Measurements from ENCODE around the gene LRRC49. TPM values are rescaled to one million over a fixed set of nuclear protein-coding genes. Genes with fewer than 3 reads are reported as not detected.
A peak's percentile ranks its signal among the peaks of the same experiment; 100 is the strongest.
"Not testable (repeated sequence)": the region's sequence is repeated elsewhere in the genome, so short reads cannot be mapped to it uniquely, and the experiment has no call there.

The LRRC49 gene
- polyA plus RNA-seq, 1 donor (not counting 4 experiments of a cell fraction or from before 2014, with no cell fraction given) = 9.9 TPM

- H3K4me1 ChIP-seq (ENCODE audit: control insufficient read depth, extremely low read depth, insufficient read depth, low read length) = peaks cover 3% of the 10 kb centered on the region
- no peak overlapping the region for H2AFZ ChIP-seq (ENCODE audit: control insufficient read depth, low read length)
- DNase-seq (ENCODE audit: low read depth, low spot score) (no peak), FAIRE-seq (no peak)
- TF ChIP-seq EZH2 (IDR thresholded peaks at IDR 0.05; ENCODE audit: low read length) (no peak), CTCF (optimal IDR thresholded peaks at IDR 0.05 in 1 of 3, IDR thresholded peaks at IDR 0.05 in 1 of 3, conservative IDR thresholded peaks at IDR 0.05 in 1 of 3; ENCODE audit: extremely low read depth in 1 of 3, insufficient read depth in 2 of 3, low read length in 3 of 3) (no peak)
- H3K36me3 ChIP-seq (ENCODE audit: control insufficient read depth in 2 of 2, extremely low read depth in 1 of 2, insufficient read depth in 2 of 2, low read length in 2 of 2) = no peaks in the 10 kb centered on the region
- H3K4me2 ChIP-seq (ENCODE audit: control insufficient read depth, extremely low read depth, insufficient read depth, low read depth, low read length) = no peak overlapping the region
- H3K79me2 ChIP-seq (ENCODE audit: control insufficient read depth, insufficient read depth, low read length) = no peaks in the 10 kb centered on the region
- H3K9me3 ChIP-seq (ENCODE audit: control insufficient read depth, low read depth, low read length) = no peaks in the 10 kb centered on the region
- H3K4me3 ChIP-seq (ENCODE audit: control insufficient read depth in 2 of 3, extremely low read depth in 1 of 3, insufficient read depth in 2 of 3, low read depth in 1 of 3, low read length in 3 of 3) = no peak overlapping the region
- H4K20me1 ChIP-seq (ENCODE audit: control insufficient read depth, extremely low read depth, insufficient read depth, low read length) = no peaks in the 10 kb centered on the region
- H3K9me1 ChIP-seq (ENCODE audit: control insufficient read depth, extremely low read depth, insufficient read depth, low read length) = no peaks in the 10 kb centered on the region
- no peaks in the 10 kb centered on the region for H3K27me3 ChIP-seq (ENCODE audit: control insufficient read depth, extremely low read depth, insufficient read depth, low read length)
- no peak overlapping the region for H3K27ac ChIP-seq (ENCODE audit: control insufficient read depth, insufficient read depth, low read length)
- H3K9ac ChIP-seq (ENCODE audit: control insufficient read depth, extremely low read depth, insufficient read depth, low read length) = no peak overlapping the region
- dilution Hi-C loops (cut with MboI; ENCODE audit: extremely low pct_ligation_motif_present, low sequenced_read_pairs) = no loop called here
Measured at GRCh38 chr15:71002316-71002715, 109.7 kb downstream of the LRRC49 start.

GRCh38 chr15:71003319-71003718, 110.7 kb downstream of the LRRC49 start:
- no peak overlapping the region for H3K4me3 ChIP-seq (ENCODE audit: control insufficient read depth in 2 of 3, extremely low read depth in 1 of 3, insufficient read depth in 2 of 3, low read depth in 1 of 3, low read length in 3 of 3)
- H3K9me3 ChIP-seq (ENCODE audit: control insufficient read depth, low read depth, low read length) = no peaks in the 10 kb centered on the region
- H4K20me1 ChIP-seq (ENCODE audit: control insufficient read depth, extremely low read depth, insufficient read depth, low read length) = no peaks in the 10 kb centered on the region
- no peaks in the 10 kb centered on the region for H3K79me2 ChIP-seq (ENCODE audit: control insufficient read depth, insufficient read depth, low read length)
- H3K9me1 ChIP-seq (ENCODE audit: control insufficient read depth, extremely low read depth, insufficient read depth, low read length) = no peaks in the 10 kb centered on the region
- no peak for TF ChIP-seq CTCF (optimal IDR thresholded peaks at IDR 0.05 in 1 of 3, IDR thresholded peaks at IDR 0.05 in 1 of 3, conservative IDR thresholded peaks at IDR 0.05 in 1 of 3; ENCODE audit: extremely low read depth in 1 of 3, insufficient read depth in 2 of 3, low read length in 3 of 3)
- no peak for TF ChIP-seq EZH2 (IDR thresholded peaks at IDR 0.05; ENCODE audit: low read length)
- no peak overlapping the region for H3K27ac ChIP-seq (ENCODE audit: control insufficient read depth, insufficient read depth, low read length)
- peak; percentile 13 for FAIRE-seq
- H2AFZ ChIP-seq (ENCODE audit: control insufficient read depth, low read length) = no peak overlapping the region
- H3K4me1 ChIP-seq (ENCODE audit: control insufficient read depth, extremely low read depth, insufficient read depth, low read length) = peaks cover 5% of the 10 kb centered on the region
- H3K36me3 ChIP-seq (ENCODE audit: control insufficient read depth in 2 of 2, extremely low read depth in 1 of 2, insufficient read depth in 2 of 2, low read length in 2 of 2) = no peaks in the 10 kb centered on the region
- dilution Hi-C loops (cut with MboI; ENCODE audit: extremely low pct_ligation_motif_present, low sequenced_read_pairs) = no loop called here
- no peak overlapping the region for H3K9ac ChIP-seq (ENCODE audit: control insufficient read depth, extremely low read depth, insufficient read depth, low read length)
- no peaks in the 10 kb centered on the region for H3K27me3 ChIP-seq (ENCODE audit: control insufficient read depth, extremely low read depth, insufficient read depth, low read length)
- H3K4me2 ChIP-seq (ENCODE audit: control insufficient read depth, extremely low read depth, insufficient read depth, low read depth, low read length) = no peak overlapping the region
- no peak for DNase-seq (ENCODE audit: low read depth, low spot score)

- H4K20me1 ChIP-seq (ENCODE audit: control insufficient read depth, extremely low read depth, insufficient read depth, low read length); dilution Hi-C loops (cut with MboI; ENCODE audit: extremely low pct_ligation_motif_present, low sequenced_read_pairs): not testable (repeated sequence)
Measured at GRCh38 chr15:71004506-71004905, 111.9 kb downstream of the LRRC49 start.

More at GRCh38 chr15:71004506-71004905, 111.9 kb downstream of the LRRC49 start:
- H3K79me2 ChIP-seq (ENCODE audit: control insufficient read depth, insufficient read depth, low read length); H3K27me3 ChIP-seq (ENCODE audit: control insufficient read depth, extremely low read depth, insufficient read depth, low read length); H3K36me3 ChIP-seq (ENCODE audit: control insufficient read depth in 2 of 2, extremely low read depth in 1 of 2, insufficient read depth in 2 of 2, low read length in 2 of 2); FAIRE-seq; H3K9me3 ChIP-seq (ENCODE audit: control insufficient read depth, low read depth, low read length); H2AFZ ChIP-seq (ENCODE audit: control insufficient read depth, low read length); H3K27ac ChIP-seq (ENCODE audit: control insufficient read depth, insufficient read depth, low read length); H3K9me1 ChIP-seq (ENCODE audit: control insufficient read depth, extremely low read depth, insufficient read depth, low read length); H3K4me3 ChIP-seq (ENCODE audit: control insufficient read depth in 2 of 3, extremely low read depth in 1 of 3, insufficient read depth in 2 of 3, low read depth in 1 of 3, low read length in 3 of 3); H3K9ac ChIP-seq (ENCODE audit: control insufficient read depth, extremely low read depth, insufficient read depth, low read length); DNase-seq (ENCODE audit: low read depth, low spot score); H3K4me2 ChIP-seq (ENCODE audit: control insufficient read depth, extremely low read depth, insufficient read depth, low read depth, low read length): not testable (repeated sequence)
- peaks cover 13% of the 10 kb centered on the region for H3K4me1 ChIP-seq (ENCODE audit: control insufficient read depth, extremely low read depth, insufficient read depth, low read length)

All from keratinocyte (primary cell).